HUDEP-2 (cell line): ENCODE results near the gene CHRNA10.

ENCODE experiments used
- DNase-seq, 76 experiments: peaks; one replicate each; lab custom pipeline; 2025; ENCODE audit not compliant: unreplicated experiment in 76 of 76; lab: John Stamatoyannopoulos, UW

The CHRNA10 gene, protein sequence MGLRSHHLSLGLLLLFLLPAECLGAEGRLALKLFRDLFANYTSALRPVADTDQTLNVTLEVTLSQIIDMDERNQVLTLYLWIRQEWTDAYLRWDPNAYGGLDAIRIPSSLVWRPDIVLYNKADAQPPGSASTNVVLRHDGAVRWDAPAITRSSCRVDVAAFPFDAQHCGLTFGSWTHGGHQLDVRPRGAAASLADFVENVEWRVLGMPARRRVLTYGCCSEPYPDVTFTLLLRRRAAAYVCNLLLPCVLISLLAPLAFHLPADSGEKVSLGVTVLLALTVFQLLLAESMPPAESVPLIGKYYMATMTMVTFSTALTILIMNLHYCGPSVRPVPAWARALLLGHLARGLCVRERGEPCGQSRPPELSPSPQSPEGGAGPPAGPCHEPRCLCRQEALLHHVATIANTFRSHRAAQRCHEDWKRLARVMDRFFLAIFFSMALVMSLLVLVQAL

GRCh38 chr11:3671334-3672254, at the start of gene CHRNA10:
TSS of gene CHRNA10 (minus strand) at chr11:3671384. CDS start at chr11:3671312, 72 bp downstream.
- no peak for DNase-seq

GRCh38 chr11:3712274-3712673, 41.1 kb upstream of the CHRNA10 start:
- DNase-seq, result no peak

DNA sequence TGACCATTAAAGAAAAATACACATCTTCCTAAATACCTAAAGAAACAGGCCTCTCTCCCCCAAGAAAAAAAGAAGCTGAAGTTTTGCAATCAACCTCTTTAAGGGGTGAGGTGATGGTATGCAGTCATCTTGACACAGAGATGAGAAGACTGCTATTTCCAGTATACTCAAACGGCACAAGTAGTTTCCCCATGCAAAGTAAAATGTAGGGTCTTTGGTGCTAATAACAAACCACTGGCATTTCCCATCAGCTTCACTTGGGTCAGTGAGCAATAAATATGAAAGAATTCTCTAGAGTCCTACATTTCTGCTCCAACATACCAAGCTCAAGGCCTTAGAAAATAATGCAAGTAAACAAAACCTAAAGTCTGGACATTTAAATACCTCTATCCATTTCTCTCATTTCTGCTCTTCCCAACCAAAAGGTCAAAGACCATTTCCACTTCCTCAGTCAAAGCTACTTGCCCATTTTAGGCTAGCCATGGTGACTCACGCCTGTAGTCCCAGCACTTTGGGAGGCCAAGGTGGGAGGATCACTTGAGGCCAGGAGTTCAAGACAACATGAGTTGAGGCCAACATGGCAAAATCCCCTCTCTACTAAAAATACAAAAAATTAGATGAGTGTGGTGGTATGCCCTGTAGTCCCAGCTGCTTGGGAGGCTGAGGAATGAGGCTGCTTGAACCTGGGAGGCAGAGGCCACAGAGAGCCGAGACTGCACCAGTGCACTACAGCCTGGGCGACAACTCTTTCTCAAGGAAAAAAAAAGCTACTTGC, 39.5 kb upstream of the CHRNA10 start:
- DNase-seq, result no peak

- no peak for DNase-seq
Observed at GRCh38 chr11:3709977-3710376, 38.8 kb upstream of the CHRNA10 start.

- no peak for DNase-seq
Observed at GRCh38 chr11:3707176-3707575, 36.0 kb upstream of the CHRNA10 start.

- DNase-seq, result no peak
Observed at GRCh38 chr11:3703383-3703782, 32.2 kb upstream of the CHRNA10 start.

GRCh38 chr11:3700910-3701309, 29.7 kb upstream of the CHRNA10 start:
- DNase-seq, result no peak

GRCh38 chr11:3700410-3700809, 29.2 kb upstream of the CHRNA10 start:
- DNase-seq, result no peak

DNA sequence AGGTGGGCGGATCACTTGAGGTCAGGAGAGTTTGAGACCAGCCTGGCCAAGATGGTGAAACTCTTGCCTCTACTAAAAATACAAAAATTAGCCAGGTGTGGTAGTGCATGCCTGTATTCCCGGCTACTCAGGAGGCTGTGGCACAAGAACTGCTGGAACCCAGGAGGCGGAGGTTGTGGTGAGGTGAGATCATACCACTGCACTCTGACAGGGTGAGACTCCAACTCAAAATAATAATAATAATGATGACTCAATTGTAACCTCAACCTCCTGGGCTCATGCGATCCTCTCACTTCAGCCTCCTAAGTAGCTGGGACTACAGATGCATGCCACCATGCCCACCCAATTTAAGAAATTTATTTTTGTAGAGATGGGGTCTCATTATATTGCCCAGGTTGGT, 15.6 kb upstream of the CHRNA10 start:
- no peak for DNase-seq

DNA sequence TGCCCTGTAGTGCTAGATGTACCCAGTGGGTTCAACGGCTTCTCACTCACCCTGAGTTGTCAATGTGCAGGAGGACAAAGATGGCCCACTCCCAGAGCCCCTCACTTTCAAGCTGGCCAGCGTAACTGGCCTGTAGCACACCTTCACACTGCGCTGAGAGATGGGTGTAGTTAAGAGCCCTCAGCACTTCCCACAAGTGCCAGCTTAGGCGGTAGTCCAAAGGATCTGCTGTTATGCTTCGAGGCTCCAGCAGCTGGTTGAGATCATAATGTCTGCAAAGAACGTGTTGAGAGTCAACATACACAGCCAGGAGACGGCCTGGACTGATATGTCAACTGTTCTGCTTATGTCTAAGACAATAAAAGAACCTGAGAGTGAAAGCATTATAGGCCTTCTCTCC, 14.7 kb upstream of the CHRNA10 start:
- DNase-seq, result no peak

DNA sequence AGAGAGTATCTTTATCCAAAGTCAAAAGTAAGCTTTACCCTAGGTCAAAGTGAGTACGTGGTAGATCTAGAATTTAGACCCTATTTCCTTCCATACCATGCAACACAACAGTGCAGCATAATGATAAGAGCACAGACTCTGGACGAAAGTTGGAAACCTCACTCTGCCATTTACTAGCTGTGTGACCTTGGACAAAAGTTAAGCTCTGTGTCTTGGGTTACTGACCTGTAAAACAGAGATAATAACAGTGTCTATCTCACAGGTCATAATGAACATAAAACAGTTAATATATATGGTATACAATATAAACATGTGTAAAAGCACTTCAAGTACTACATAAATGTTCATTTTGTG, 13.6 kb upstream of the CHRNA10 start:
- peak in 21 of 76 experiments; percentile 4 to 53 (median 19) for DNase-seq

DNA sequence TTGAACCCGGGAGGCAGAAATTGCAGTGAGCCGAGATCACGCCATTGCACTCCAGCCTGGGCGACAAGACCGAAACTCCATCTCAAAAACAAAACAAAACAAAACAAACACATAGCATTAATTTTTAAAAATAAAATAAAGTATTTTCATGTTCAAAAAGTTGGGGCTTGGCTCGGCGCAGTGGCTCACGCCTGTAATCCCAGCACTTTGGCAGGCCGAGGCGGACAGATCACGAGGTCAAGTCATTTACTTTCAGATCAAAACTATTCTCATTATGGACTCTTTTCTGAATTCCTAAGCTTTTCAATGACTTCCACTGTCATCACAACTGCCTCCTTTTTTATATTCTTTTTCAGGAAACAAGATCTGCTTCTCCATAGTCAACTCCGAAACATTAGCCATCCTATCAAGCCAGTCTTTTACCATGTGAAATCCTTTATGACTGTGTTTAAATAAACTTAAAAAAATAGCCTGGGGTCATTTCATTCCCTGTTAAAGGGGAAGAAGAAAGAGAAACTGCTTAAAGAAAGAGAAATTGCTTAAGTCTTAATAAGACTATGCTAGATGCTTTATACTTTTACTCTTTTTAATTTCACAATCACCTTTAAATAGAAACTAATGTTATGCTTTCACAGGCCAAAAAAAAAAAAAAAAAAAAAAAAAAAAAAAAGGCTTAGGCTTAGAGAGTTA, 13.1 kb upstream of the CHRNA10 start:
- DNase-seq, result no peak

DNA sequence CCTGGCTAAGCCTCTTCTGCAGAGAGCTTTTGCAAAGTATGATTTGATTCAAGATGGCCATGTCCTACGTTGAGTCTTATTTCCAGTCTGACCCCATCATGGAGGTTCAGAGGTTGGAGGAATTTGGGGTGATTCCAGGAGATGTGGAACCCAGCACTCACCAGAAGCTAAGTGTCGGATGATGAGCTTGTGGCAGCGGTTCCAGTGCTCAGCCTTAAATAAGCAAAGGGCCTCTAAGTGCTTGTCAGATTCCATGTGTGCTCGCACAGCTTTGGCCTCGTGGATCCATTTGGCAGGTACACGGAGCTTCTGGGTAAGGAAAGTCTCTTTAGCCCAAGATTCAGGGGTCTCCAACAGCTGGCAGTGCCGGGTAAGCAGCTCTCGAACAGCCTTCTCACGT, 11.9 kb upstream of the CHRNA10 start:
- no peak for DNase-seq

- DNase-seq, result no peak
Observed at GRCh38 chr11:3679077-3679476, 7.9 kb upstream of the CHRNA10 start.

- DNase-seq, result no peak
Observed at GRCh38 chr11:3675971-3676370, 4.8 kb upstream of the CHRNA10 start.

DNA sequence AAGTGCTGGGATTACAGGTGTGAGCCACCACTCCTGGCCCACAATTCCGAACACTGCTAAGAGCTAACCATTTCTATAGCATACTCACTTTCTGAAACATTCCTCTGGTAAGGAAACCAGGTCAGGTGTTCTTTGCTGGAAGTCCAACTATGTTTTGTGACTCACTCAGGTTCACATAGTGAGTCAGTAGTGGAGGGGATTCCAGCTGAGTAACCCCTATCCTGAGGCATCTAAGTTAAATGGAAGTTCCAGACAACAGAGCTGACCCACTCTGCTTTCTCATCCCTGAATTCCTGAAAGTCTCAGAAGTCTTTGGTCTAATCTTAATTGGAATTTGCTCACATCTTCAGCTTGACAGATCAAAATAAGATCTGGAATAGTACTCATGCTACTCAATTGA, 3.0 kb upstream of the CHRNA10 start:
- no peak for DNase-seq

- no peak for DNase-seq
Observed at GRCh38 chr11:3669742-3670183, 1.4 kb downstream of the CHRNA10 start.

GRCh38 chr11:3669128-3669527, 2.1 kb downstream of the CHRNA10 start:
- DNase-seq, result no peak

GRCh38 chr11:3667149-3668035, 3.8 kb downstream of the CHRNA10 start:
- no peak for DNase-seq
